Stimulated activated effector memory CD8-positive, alpha-beta T cell treated with anti-CD3 and anti-CD28 coated beads, Interleukin-12 subunit alpha, Interleukin-12 subunit beta, amount 100 ng/mL, for 72 hours (primary cell): ENCODE results near the gene TPO.
A peak's percentile ranks its signal among the peaks of the same experiment; 100 is the strongest.
"Not testable (repeated sequence)": the region's sequence is repeated elsewhere in the genome, so short reads cannot be mapped to it uniquely, and the experiment has no call there.

Source experiments
- ATAC-seq: fragments of 150-1000 bp; cut with Tn5 transposase; 2 replicates; pipeline ENCODE4 v1.10.0; 2021
- DNase-seq, 2 donors: peaks; one replicate each; pipeline ENCODE4 v3.0.0; 2021 to 2022; ENCODE audit warnings: low spot score in 2 of 2
- H3K27ac Mint-ChIP-seq: one replicate; pipeline ENCODE4 v1.8.0; 2022; ENCODE audit warnings: mild to moderate bottlenecking, mixed read lengths
- H3K36me3 Mint-ChIP-seq: one replicate; pipeline ENCODE4 v1.8.0; 2022; ENCODE audit warnings: mild to moderate bottlenecking, mixed read lengths
- H3K4me1 Mint-ChIP-seq: one replicate; pipeline ENCODE4 v1.8.0; 2022; ENCODE audit warnings: mixed read lengths
- H3K4me3 Mint-ChIP-seq: one replicate; pipeline ENCODE4 v1.8.0; 2022; ENCODE audit warnings: mild to moderate bottlenecking, mixed read lengths
- H3K9me3 Mint-ChIP-seq: one replicate; pipeline ENCODE4 v1.8.0; 2022; ENCODE audit warnings: mixed read lengths

The TPO gene

DNA sequence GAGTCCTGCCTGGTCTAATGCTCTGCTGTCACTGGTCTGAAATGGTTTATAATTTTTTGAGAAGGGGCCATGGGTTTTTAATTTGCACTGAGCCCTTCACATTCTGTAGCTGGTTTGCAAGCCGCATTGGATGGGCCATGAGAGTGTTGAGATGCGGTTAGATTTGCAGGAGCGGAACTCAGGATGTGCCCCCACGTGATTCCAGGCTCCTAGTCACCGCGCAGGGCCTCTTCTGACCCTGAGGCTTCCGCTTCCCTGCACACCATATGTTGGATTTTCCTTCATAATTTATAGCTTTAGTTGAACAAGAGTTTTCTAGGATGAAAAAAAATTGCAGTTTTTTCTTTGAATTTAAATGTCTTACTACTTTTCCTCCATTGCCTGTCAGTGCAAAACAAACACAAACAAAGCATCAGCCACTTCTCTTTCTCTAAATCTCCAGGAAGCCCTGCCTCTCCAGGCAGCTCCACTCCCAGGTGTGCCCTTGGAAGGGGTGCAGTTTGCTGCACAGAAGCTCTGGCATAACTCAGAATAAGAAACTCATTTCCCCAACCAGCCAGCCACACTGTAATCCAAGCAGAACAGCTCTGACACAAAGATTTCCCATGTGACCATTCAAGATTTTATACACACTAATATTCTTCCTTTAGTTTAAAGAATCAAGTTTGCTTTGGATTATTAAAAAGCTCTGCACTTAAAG, 18.4 kb upstream of the TPO start:
- H3K9me3 Mint-ChIP-seq, result no peaks in the 10 kb centered on the region
- H3K4me3 Mint-ChIP-seq, result no peak overlapping the region
- DNase-seq (no peak), ATAC-seq (no peak)
- H3K4me1 Mint-ChIP-seq, result no peaks in the 10 kb centered on the region
- no peaks in the 10 kb centered on the region for H3K36me3 Mint-ChIP-seq
- no peak overlapping the region for H3K27ac Mint-ChIP-seq

GRCh38 chr2:1397350-1397749, 15.9 kb upstream of the TPO start:
- Mint-ChIP-seq H3K9me3 (peaks cover 3% of the 10 kb centered on the region), H3K27ac (no peak overlapping the region), H3K4me1 (no peaks in the 10 kb centered on the region), H3K36me3 (no peaks in the 10 kb centered on the region), H3K4me3 (no peak overlapping the region)
- ATAC-seq (no peak), DNase-seq (no peak)

DNA sequence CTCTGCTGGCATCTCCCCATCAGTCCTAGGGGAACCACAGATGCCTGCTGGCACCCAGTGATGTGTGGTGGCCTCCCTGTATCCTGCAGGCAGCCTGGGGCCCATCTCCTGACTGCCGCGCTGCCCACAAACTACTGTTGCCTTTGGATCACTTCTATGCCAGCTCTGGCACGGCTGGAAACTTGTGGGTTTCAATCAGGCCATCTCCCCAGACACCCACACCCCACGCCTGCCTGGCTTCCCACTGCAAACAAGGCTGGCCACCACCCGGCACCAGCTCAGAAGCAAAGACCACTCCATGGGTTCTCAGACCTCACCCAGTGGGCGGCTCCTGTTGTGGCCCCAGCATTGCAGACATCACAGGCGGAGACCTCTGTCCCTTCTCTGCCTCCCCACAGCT, 15.1 kb upstream of the TPO start:
- Mint-ChIP-seq H3K4me1 (no peaks in the 10 kb centered on the region), H3K4me3 (no peak overlapping the region), H3K27ac (no peak overlapping the region), H3K36me3 (no peaks in the 10 kb centered on the region), H3K9me3 (peaks cover 4% of the 10 kb centered on the region)
- DNase-seq (no peak), ATAC-seq (no peak)

DNA sequence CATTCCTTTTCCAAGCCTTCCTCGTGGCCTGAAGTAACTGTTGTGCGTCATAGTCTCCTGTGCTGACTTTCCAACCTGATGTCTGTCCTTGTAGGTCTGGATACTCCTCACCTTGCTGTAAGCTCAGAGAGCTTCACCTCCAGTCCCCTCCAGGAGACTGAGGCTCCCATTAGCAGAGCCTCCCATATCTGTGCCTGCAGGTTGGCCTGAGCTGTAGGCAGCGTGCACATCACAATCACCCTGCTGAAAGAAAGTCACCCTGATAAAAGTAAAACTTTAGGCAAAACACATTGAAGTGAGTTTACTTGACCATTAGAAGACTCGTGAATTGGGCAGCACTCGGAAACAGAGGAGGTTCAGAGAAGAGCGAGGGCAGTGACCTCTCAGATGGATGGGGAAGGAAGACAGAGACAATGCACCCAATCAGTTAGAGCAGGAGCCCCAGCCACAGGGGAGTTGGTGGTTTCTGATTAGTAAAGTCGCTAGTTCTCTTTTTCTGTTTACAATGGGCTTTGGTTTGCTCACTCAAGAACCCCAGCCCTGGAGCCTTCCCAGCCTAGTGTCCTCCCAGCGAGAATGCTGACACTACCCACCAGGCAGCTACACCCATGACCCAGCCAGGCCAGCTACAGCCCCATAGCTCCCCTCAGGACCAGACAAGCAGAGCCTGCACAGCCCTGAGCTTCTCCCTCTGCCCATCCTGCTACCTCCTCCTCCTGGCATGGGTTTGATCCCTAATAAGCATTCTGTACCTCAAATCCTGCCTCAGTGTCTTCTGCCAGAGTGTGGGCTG, 12.1 kb upstream of the TPO start:
- no peak overlapping the region for H3K4me3 Mint-ChIP-seq
- no peak for DNase-seq

DNA sequence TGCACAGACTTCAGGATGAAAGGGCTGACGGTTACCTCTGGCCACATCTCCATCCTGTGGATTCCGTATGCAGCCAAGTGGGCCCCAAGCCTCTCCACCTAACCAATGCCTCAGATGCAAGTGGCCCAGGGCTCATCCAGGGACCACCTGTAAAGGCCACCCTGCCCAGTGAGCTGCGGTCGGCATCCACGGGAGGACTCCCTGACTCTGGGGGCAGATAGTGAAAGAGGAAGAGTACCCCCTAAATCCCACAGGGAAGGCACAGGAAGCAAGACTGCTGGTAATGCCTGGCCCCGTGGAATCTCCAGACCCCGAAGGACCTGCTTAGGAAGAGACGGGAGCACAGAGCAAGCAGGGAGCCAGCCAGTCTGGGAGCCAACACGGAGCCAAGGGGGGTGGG, 11.2 kb upstream of the TPO start:
- Mint-ChIP-seq H3K27ac (no peak overlapping the region), H3K4me3 (no peak overlapping the region), H3K9me3 (peaks cover 4% of the 10 kb centered on the region), H3K4me1 (no peaks in the 10 kb centered on the region), H3K36me3 (no peaks in the 10 kb centered on the region)
- no peak for DNase-seq
- no peak for ATAC-seq

More for the DNA sequence above, 12.1 kb upstream of the TPO start:
- no peak for ATAC-seq
- Mint-ChIP-seq H3K9me3 (peaks cover 4% of the 10 kb centered on the region), H3K36me3 (no peaks in the 10 kb centered on the region), H3K4me1 (no peaks in the 10 kb centered on the region), H3K27ac (no peak overlapping the region)

GRCh38 chr2:1403565-1403964, 9.7 kb upstream of the TPO start:
- Mint-ChIP-seq H3K9me3 (peaks cover 4% of the 10 kb centered on the region), H3K36me3 (no peaks in the 10 kb centered on the region), H3K4me1 (no peaks in the 10 kb centered on the region), H3K27ac (no peak overlapping the region), H3K4me3 (no peak overlapping the region)
- DNase-seq, result no peak
- no peak for ATAC-seq

DNA sequence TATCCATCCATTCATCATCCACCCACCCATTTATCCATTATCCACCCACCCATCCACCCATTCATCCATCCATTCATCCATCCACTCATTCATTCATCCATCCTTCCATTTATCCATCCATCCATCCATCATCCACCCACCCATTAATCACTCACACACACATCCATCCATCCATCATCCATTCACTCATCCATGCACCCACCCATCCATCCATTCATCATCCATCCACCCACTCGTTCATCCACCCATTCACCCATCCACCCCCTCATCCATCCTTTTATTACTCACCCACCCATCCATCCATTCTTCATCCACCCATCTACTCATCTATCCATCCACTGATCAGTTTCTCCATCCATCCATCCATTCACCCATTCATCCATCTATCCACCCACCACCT, 8.1 kb upstream of the TPO start:
- Mint-ChIP-seq H3K9me3 (peaks cover 4% of the 10 kb centered on the region), H3K4me1 (no peaks in the 10 kb centered on the region), H3K36me3 (no peaks in the 10 kb centered on the region), H3K4me3 (no peak overlapping the region), H3K27ac (no peak overlapping the region)
- no peak for ATAC-seq
- no peak for DNase-seq

- peaks cover 4% of the 10 kb centered on the region for H3K9me3 Mint-ChIP-seq
- no peaks in the 10 kb centered on the region for H3K36me3 Mint-ChIP-seq
- H3K4me1 Mint-ChIP-seq, result no peaks in the 10 kb centered on the region
- no peak for ATAC-seq
- DNase-seq, result no peak
- no peak overlapping the region for H3K27ac Mint-ChIP-seq
- H3K4me3 Mint-ChIP-seq, result no peak overlapping the region
These were observed 7.3 kb upstream of the TPO start for GRCh38 chr2:1405967-1406366.

GRCh38 chr2:1406434-1406833, 6.8 kb upstream of the TPO start:
- peaks cover 4% of the 10 kb centered on the region for H3K9me3 Mint-ChIP-seq

DNA sequence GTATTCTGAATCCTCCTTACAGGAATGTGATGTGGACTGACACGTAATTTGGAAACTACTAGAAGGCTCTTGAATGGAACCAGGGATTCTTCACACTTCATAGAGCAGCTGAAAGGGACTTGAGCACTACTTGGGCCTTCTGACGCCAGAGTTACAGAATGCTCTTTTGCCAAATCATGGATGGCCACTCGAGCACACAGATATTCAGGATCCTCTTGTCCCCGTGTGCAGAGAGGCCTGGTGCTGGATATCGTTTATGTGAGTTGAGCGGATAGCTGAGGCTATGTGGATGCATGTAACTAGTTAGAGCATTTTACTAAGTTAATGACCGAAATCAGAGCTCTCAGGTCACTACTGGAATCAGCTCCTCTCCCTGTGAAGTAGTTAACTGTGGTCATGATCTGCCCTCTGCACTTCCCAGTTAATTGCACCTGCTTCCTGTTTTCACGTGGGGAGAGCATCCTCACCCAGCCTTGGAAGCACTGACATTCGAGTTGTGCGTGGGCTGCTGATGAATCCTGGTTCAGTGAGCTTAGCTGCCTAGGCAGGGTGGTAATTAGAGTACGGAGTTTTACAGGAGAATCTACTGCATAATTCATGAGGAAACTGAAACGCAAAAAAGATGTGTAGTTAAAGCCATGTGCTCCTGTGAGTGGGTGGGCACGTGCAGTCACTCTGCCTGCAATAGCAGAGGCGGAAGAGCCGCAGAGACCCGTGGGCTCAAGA, 5.2 kb upstream of the TPO start:
- H3K27ac Mint-ChIP-seq, result no peak overlapping the region
- no peak for DNase-seq
- H3K36me3 Mint-ChIP-seq, result no peaks in the 10 kb centered on the region
- no peaks in the 10 kb centered on the region for H3K4me1 Mint-ChIP-seq
- no peak for ATAC-seq
- H3K4me3 Mint-ChIP-seq, result no peak overlapping the region
- H3K9me3 Mint-ChIP-seq, result no peaks in the 10 kb centered on the region

More at GRCh38 chr2:1406434-1406833, 6.8 kb upstream of the TPO start:
- Mint-ChIP-seq H3K4me3 (no peak overlapping the region), H3K36me3 (no peaks in the 10 kb centered on the region), H3K27ac (no peak overlapping the region), H3K4me1 (no peaks in the 10 kb centered on the region)
- ATAC-seq (no peak), DNase-seq (no peak)

GRCh38 chr2:1414121-1414520, 858 bp downstream of the TPO start:
- DNase-seq, result no peak

GRCh38 chr2:1414901-1415300, 1.6 kb downstream of the TPO start:
- H3K4me3 Mint-ChIP-seq, H3K9me3 Mint-ChIP-seq, H3K4me1 Mint-ChIP-seq, ATAC-seq, H3K36me3 Mint-ChIP-seq, DNase-seq, H3K27ac Mint-ChIP-seq: not testable (repeated sequence)

More at GRCh38 chr2:1414121-1414520, 858 bp downstream of the TPO start:
- Mint-ChIP-seq H3K27ac (no peak overlapping the region), H3K4me1 (no peaks in the 10 kb centered on the region), H3K9me3 (no peaks in the 10 kb centered on the region), H3K4me3 (no peak overlapping the region), H3K36me3 (no peaks in the 10 kb centered on the region)
- no peak for ATAC-seq

GRCh38 chr2:1415501-1415900, 2.2 kb downstream of the TPO start:
- DNase-seq, result no peak
- Mint-ChIP-seq H3K9me3 (no peaks in the 10 kb centered on the region), H3K4me1 (no peaks in the 10 kb centered on the region), H3K4me3 (no peak overlapping the region), H3K27ac (no peak overlapping the region), H3K36me3 (no peaks in the 10 kb centered on the region)
- ATAC-seq, result no peak

DNA sequence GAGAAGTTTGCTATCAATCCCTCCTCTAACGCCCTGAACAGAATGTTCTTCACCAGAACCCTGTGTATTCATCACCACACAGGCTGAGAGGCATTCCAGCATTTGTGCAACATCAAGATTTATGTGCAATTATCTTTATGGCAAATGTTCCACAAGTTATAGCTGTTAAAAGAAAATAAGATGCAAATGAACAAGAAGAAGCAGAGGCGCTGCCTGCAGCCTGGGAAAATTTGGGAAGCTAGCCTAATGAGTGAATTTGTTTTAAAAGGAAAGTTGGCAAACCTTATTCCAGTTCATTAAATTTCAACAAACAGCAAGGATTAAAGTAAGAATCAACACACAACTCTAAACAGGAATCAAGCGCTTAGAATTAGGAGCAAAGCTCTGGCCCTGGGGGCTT, 5.3 kb downstream of the TPO start:
- DNase-seq (no peak), ATAC-seq (no peak)
- H3K27ac Mint-ChIP-seq, result no peak overlapping the region
- no peak overlapping the region for H3K4me3 Mint-ChIP-seq
- no peaks in the 10 kb centered on the region for H3K4me1 Mint-ChIP-seq
- no peaks in the 10 kb centered on the region for H3K36me3 Mint-ChIP-seq
- H3K9me3 Mint-ChIP-seq, result no peaks in the 10 kb centered on the region

GRCh38 chr2:1420746-1421480, 7.7 kb downstream of the TPO start:
- Mint-ChIP-seq H3K4me3 (no peak overlapping the region), H3K36me3 (no peaks in the 10 kb centered on the region), H3K4me1 (no peaks in the 10 kb centered on the region), H3K9me3 (no peaks in the 10 kb centered on the region), H3K27ac (no peak overlapping the region)
- DNase-seq, result no peak
- peak; percentile 21 for ATAC-seq
